Measurements from ENCODE around the gene RPS6KA2. TPM values are rescaled to one million over a fixed set of nuclear protein-coding genes. Genes with fewer than 3 reads are reported as not detected.

Gene RPS6KA2
- total and polyA plus RNA-seq, 3 donors from 2014 or later = 18.4 to 21.7 (median 19.8) TPM

GRCh38 chr6:166655251-166655650 lies 28.2 kb upstream of the RPS6KA2 start:
- Histone ChIP-seq H3K4me1 (no peaks in the 10 kb centered on the region), H3K27me3 (no peaks in the 10 kb centered on the region), H3K4me3 (no peak overlapping the region), H3K27ac (no peak overlapping the region), H3K9me3 (no peaks in the 10 kb centered on the region), H3K36me3 (ENCODE audit: low read depth, missing control alignments) (no peaks in the 10 kb centered on the region)
- WGBS, 2 donors = 76 to 79% methylated on average over 6 of the region's 6 CpGs
- DNase-seq = no peak
- TF ChIP-seq, protein P1, sequence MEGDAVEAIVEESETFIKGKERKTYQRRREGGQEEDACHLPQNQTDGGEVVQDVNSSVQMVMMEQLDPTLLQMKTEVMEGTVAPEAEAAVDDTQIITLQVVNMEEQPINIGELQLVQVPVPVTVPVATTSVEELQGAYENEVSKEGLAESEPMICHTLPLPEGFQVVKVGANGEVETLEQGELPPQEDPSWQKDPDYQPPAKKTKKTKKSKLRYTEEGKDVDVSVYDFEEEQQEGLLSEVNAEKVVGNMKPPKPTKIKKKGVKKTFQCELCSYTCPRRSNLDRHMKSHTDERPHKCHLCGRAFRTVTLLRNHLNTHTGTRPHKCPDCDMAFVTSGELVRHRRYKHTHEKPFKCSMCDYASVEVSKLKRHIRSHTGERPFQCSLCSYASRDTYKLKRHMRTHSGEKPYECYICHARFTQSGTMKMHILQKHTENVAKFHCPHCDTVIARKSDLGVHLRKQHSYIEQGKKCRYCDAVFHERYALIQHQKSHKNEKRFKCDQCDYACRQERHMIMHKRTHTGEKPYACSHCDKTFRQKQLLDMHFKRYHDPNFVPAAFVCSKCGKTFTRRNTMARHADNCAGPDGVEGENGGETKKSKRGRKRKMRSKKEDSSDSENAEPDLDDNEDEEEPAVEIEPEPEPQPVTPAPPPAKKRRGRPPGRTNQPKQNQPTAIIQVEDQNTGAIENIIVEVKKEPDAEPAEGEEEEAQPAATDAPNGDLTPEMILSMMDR (IDR thresholded peaks at IDR 0.05) = no peak
- intact Hi-C loops (cut with DNase I; ENCODE audit: low total_unique reads) = no loop called here

- Histone ChIP-seq H3K4me1 (no peaks in the 10 kb centered on the region), H3K9me3 (no peaks in the 10 kb centered on the region), H3K27me3 (no peaks in the 10 kb centered on the region), H3K4me3 (no peak overlapping the region), H3K36me3 (ENCODE audit: low read depth, missing control alignments) (no peaks in the 10 kb centered on the region), H3K27ac (no peak overlapping the region)
- no peak for DNase-seq
- 80 to 84% methylated on average over 7 of the region's 7 CpGs for WGBS, 2 donors
- intact Hi-C loops (cut with DNase I; ENCODE audit: low total_unique reads) = no loop called here
- TF ChIP-seq POLR2A (IDR thresholded peaks at IDR 0.05) = no peak
- TF ChIP-seq, protein P1 (IDR thresholded peaks at IDR 0.05) = no peak
These were observed 27.5 kb upstream of the RPS6KA2 start for GRCh38 chr6:166654573-166654972.

- intact Hi-C loops (cut with DNase I; ENCODE audit: low total_unique reads) = no loop called here
- 93 to 94% methylated on average over 4 of the region's 4 CpGs for WGBS, 2 donors
- H3K27ac ChIP-seq = no peak overlapping the region
- no peaks in the 10 kb centered on the region for H3K27me3 ChIP-seq
- H3K36me3 ChIP-seq (ENCODE audit: low read depth, missing control alignments) = no peaks in the 10 kb centered on the region
- no peaks in the 10 kb centered on the region for H3K4me1 ChIP-seq
- H3K4me3 ChIP-seq = no peak overlapping the region
- TF ChIP-seq, protein P1 (IDR thresholded peaks at IDR 0.05) = no peak
- no peak for TF ChIP-seq POLR2A (IDR thresholded peaks at IDR 0.05)
- no peak for DNase-seq
- H3K9me3 ChIP-seq = no peaks in the 10 kb centered on the region
These were observed 26.5 kb upstream of the RPS6KA2 start for GRCh38 chr6:166653639-166653941.

DNA sequence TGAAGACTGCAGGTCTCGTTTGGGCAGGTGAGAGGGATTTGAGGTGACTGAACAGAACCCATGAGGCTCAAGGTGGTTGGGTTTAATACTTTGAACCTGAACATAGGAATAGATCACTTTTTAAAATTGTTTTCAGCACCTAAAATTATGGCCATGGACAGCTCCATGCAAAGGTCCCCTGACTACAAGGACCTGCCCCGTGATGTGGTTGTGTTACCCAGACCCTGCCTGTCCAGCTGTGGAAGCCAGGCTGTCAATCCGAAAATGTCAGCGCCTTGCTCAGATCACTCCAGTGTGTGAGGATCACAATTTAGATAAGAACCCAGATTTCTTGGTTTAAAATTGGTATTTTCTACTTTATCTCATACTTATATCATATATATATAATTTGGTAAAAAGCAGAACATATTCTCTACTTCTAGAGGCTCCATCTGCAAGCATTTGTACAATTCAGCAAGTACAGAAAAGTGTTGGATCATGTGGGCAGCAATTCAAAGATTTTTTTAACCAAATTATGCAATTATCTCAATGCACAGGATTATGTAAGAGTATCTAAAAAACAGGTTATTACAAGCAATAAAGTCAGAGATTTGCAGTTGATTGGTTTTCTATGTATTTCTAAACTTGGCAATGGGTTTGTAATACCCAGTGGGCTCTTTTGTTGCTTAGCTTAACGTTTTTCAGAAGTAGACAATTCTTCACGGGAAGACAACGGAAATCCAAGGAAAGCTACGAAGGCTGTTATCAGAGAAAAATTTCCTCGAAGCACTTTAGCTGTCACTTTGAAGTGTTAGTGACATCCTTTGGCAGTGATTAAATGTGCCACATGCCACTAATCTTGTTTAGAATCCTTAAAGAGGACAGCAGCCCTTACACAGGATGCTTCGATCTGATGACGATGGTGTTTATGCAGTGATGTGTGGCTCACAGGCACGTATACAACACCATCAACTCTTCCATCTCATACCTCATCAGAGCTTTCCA lies 24.1 kb upstream of the RPS6KA2 start:
- WGBS, 2 donors = 89 to 92% methylated on average over 12 of the region's 12 CpGs

More for the DNA sequence above, 24.1 kb upstream of the RPS6KA2 start:
- no peak overlapping the region for H3K27ac ChIP-seq
- no peaks in the 10 kb centered on the region for H3K4me1 ChIP-seq
- TF ChIP-seq, protein P1 (IDR thresholded peaks at IDR 0.05) = no peak
- no peak for TF ChIP-seq POLR2A (IDR thresholded peaks at IDR 0.05)
- no peaks in the 10 kb centered on the region for H3K9me3 ChIP-seq
- DNase-seq = peak; percentile 4
- no peak overlapping the region for H3K4me3 ChIP-seq
- H3K36me3 ChIP-seq (ENCODE audit: low read depth, missing control alignments) = no peaks in the 10 kb centered on the region
- no peaks in the 10 kb centered on the region for H3K27me3 ChIP-seq
- intact Hi-C loops (cut with DNase I; ENCODE audit: low total_unique reads) = no loop called here

All from testis (tissue), 3 donors.